ENCODE data around the gene HRK. TPM values are rescaled to one million over a fixed set of nuclear protein-coding genes. Genes with fewer than 3 reads are reported as not detected.

Gene HRK
- total RNA-seq, 2 experiments from 2014 or later, result not detected

GRCh38 chr12:116892349-116893140 is 11.3 kb upstream of the HRK start:
- peaks cover 2% of the 10 kb centered on the region for H3K27me3 Mint-ChIP-seq
- CTCF ChIA-PET, result no interaction called here
- intact Hi-C loops (cut with micrococcal nuclease), result no loop called here
- peaks cover 3% of the 10 kb centered on the region for H3K9me3 Mint-ChIP-seq
- no peaks in the 10 kb centered on the region for H3K36me3 Mint-ChIP-seq
- POLR2A ChIA-PET, result no interaction called here
- no peak overlapping the region for H3K27ac Mint-ChIP-seq
- no peaks in the 10 kb centered on the region for H3K4me1 Mint-ChIP-seq (ENCODE audit: low read depth)
- no peak for DNase-seq
- no peak overlapping the region for H3K4me3 Mint-ChIP-seq

- Mint-ChIP-seq H3K9me3 (peaks cover 3% of the 10 kb centered on the region), H3K27ac (no peak overlapping the region), H3K4me3 (no peak overlapping the region), H3K36me3 (no peaks in the 10 kb centered on the region), H3K27me3 (peaks cover 7% of the 10 kb centered on the region), H3K4me1 (ENCODE audit: low read depth) (no peaks in the 10 kb centered on the region)
- no peak for DNase-seq
- POLR2A ChIA-PET, result no interaction called here
- CTCF ChIA-PET, result no interaction called here
- intact Hi-C loops (cut with micrococcal nuclease), result no loop called here
Observed at GRCh38 chr12:116891019-116891418, 9.8 kb upstream of the HRK start.

DNA sequence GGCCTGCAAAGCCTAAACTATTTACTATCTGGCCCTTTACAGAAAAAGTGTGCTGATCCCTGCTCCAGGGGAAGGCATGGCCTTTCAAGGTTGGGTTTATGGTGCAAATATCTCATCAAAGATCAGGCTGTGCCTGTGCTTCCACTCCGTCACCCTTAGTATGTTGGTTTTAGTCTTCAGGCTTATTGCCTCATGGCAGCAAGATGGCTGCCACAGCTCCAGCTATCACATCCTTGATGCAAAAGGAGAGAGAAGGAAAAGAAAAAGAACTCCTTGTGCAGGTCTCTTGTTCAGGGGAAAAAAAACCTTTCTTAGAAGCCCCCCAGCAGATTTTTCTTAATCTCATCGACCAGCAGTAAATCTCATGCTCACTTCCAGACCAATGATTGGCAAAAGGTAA is 9.1 kb upstream of the HRK start:
- intact Hi-C loops (cut with micrococcal nuclease), result no loop called here
- Mint-ChIP-seq H3K27me3 (peaks cover 8% of the 10 kb centered on the region), H3K9me3 (peaks cover 3% of the 10 kb centered on the region), H3K27ac (no peak overlapping the region), H3K4me1 (ENCODE audit: low read depth) (no peaks in the 10 kb centered on the region), H3K4me3 (no peak overlapping the region), H3K36me3 (no peaks in the 10 kb centered on the region)
- ChIA-PET CTCF (no interaction called here), POLR2A (no interaction called here)
- no peak for DNase-seq

GRCh38 chr12:116887897-116888296 is 6.7 kb upstream of the HRK start:
- peaks cover 3% of the 10 kb centered on the region for H3K9me3 Mint-ChIP-seq
- H3K4me1 Mint-ChIP-seq (ENCODE audit: low read depth), result no peaks in the 10 kb centered on the region
- H3K27me3 Mint-ChIP-seq, result peaks cover 20% of the 10 kb centered on the region
- ChIA-PET POLR2A (no interaction called here), CTCF (no interaction called here)
- intact Hi-C loops (cut with micrococcal nuclease), result no loop called here
- H3K4me3 Mint-ChIP-seq, result no peak overlapping the region
- DNase-seq, result no peak
- H3K36me3 Mint-ChIP-seq, result no peaks in the 10 kb centered on the region
- H3K27ac Mint-ChIP-seq, result no peak overlapping the region

- intact Hi-C loops (cut with micrococcal nuclease), result no loop called here
- CTCF ChIA-PET, result no interaction called here
- H3K4me1 Mint-ChIP-seq (ENCODE audit: low read depth), result peaks cover 4% of the 10 kb centered on the region
- DNase-seq, result no peak
- POLR2A ChIA-PET, result no interaction called here
- H3K9me3 Mint-ChIP-seq, result peaks cover 3% of the 10 kb centered on the region
- no peak overlapping the region for H3K27ac Mint-ChIP-seq
- no peak overlapping the region for H3K4me3 Mint-ChIP-seq
- H3K27me3 Mint-ChIP-seq, result peaks cover 26% of the 10 kb centered on the region
- no peaks in the 10 kb centered on the region for H3K36me3 Mint-ChIP-seq
Observed at GRCh38 chr12:116887244-116887643, 6.0 kb upstream of the HRK start.

DNA sequence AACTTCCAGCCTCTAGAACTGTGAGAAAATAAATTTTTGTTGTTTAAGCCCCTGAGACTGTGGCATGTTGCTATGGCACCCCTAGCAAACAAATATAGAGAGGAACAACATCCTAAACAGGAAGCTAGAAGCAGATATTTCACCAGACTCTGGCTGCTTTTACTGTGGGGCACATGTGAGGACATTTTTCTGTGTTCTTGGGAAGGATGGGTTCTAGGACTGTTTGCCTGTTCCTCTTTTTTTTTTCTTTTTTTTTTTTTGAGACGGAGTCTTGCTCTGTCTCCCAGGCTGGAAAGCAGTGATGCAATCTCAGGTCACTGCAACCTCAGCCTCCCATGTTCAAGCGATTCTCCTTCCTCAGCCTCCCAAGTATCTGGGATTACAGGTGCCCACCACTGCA is 4.2 kb upstream of the HRK start:
- intact Hi-C loops (cut with micrococcal nuclease), result no loop called here
- peaks cover 14% of the 10 kb centered on the region for H3K4me1 Mint-ChIP-seq (ENCODE audit: low read depth)
- no peak for DNase-seq
- peaks cover 35% of the 10 kb centered on the region for H3K27me3 Mint-ChIP-seq
- ChIA-PET CTCF (no interaction called here), POLR2A (no interaction called here)
- peaks cover 3% of the 10 kb centered on the region for H3K9me3 Mint-ChIP-seq
- no peak overlapping the region for H3K27ac Mint-ChIP-seq
- H3K36me3 Mint-ChIP-seq, result no peaks in the 10 kb centered on the region
- no peak overlapping the region for H3K4me3 Mint-ChIP-seq

DNA sequence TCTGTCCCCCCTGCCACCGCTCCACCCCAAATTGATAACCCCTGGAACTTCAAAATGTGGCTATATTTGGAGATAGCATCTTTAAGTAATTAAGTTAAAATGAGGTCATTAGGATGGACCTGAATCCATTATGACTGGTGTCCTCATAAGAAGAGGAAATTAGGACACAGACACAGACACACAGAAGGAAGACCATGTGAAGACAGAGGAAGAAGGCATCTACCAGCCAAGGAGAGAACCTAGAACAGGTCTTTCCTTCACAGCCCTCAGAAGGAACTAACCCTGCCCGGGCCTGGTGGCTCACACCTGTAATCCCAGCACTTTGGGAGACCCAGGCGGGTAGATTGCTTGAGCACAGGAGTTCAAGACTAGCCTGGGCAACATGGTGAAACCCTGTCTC is 3.6 kb upstream of the HRK start:
- CTCF ChIA-PET, result no interaction called here
- no peak overlapping the region for H3K27ac Mint-ChIP-seq
- peaks cover 42% of the 10 kb centered on the region for H3K27me3 Mint-ChIP-seq
- H3K4me1 Mint-ChIP-seq (ENCODE audit: low read depth), result peaks cover 20% of the 10 kb centered on the region
- no peak for DNase-seq
- POLR2A ChIA-PET, result no interaction called here
- no peak overlapping the region for H3K4me3 Mint-ChIP-seq
- intact Hi-C loops (cut with micrococcal nuclease), result no loop called here
- no peaks in the 10 kb centered on the region for H3K36me3 Mint-ChIP-seq
- no peaks in the 10 kb centered on the region for H3K9me3 Mint-ChIP-seq

GRCh38 chr12:116882742-116883141 is 1.5 kb upstream of the HRK start:
- H3K27ac Mint-ChIP-seq, result no peak overlapping the region
- no peaks in the 10 kb centered on the region for H3K9me3 Mint-ChIP-seq
- H3K4me3 Mint-ChIP-seq, result no peak overlapping the region
- H3K4me1 Mint-ChIP-seq (ENCODE audit: low read depth), result peaks cover 34% of the 10 kb centered on the region
- no peaks in the 10 kb centered on the region for H3K36me3 Mint-ChIP-seq
- CTCF ChIA-PET, result interaction anchor here (1.4 kb wide), 1 partner anchor 179 kb away, joined by 11 read pairs; no protein-coding TSS in a partner anchor
- peaks cover 60% of the 10 kb centered on the region for H3K27me3 Mint-ChIP-seq
- no peak for DNase-seq
- intact Hi-C loops (cut with micrococcal nuclease), result loop anchor here (1.0 kb wide), 1 partner anchor 173 kb away; no protein-coding TSS in a partner anchor
- POLR2A ChIA-PET, result no interaction called here

DNA sequence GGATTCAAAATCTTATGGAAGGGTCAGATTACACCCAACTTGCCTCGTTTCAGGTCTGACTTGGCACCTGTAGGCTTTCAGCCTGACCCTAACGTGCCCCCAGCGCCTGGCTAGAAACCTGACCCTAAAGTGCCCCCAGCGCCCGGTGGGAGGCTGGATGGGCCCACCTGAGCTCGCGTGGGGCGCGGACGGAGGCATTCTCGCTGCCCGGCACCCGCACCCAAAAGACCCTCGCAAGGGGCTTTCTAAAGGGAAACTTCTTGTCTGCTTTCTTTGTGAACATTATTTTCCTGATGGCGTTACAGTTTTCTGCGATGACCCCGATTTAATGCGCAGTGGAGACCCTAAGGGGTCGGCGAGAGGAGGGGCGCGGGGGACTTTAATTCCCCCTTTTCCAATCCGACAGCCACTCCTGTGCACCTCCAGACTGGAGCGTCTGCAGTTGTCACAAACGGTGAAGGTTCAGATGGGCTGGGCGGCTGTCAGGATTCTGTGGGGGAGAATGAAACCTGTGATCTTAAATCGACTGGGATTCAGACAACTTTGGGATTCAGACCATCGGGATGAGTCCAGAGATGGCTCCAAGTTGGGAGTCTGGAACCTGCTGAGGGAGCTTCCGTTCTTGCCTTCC is 751 bp upstream of the HRK start:
- ChIA-PET POLR2A (no interaction called here), CTCF (interaction anchor here (0.8 to 1.4 kb wide), 3 partner anchors 178 to 181 kb away, joined by 3 to 11 read pairs (median 4); no protein-coding TSS in a partner anchor)
- H3K36me3 Mint-ChIP-seq, result no peaks in the 10 kb centered on the region
- H3K9me3 Mint-ChIP-seq, result no peaks in the 10 kb centered on the region
- no peak for DNase-seq
- no peak overlapping the region for H3K27ac Mint-ChIP-seq
- intact Hi-C loops (cut with micrococcal nuclease), result loop anchor here (1.0 kb wide), 1 partner anchor 173 kb away; no protein-coding TSS in a partner anchor
- peaks cover 61% of the 10 kb centered on the region for H3K27me3 Mint-ChIP-seq
- H3K4me3 Mint-ChIP-seq, result peak overlapping the region; percentile 35
- peaks cover 34% of the 10 kb centered on the region for H3K4me1 Mint-ChIP-seq (ENCODE audit: low read depth)

DNA sequence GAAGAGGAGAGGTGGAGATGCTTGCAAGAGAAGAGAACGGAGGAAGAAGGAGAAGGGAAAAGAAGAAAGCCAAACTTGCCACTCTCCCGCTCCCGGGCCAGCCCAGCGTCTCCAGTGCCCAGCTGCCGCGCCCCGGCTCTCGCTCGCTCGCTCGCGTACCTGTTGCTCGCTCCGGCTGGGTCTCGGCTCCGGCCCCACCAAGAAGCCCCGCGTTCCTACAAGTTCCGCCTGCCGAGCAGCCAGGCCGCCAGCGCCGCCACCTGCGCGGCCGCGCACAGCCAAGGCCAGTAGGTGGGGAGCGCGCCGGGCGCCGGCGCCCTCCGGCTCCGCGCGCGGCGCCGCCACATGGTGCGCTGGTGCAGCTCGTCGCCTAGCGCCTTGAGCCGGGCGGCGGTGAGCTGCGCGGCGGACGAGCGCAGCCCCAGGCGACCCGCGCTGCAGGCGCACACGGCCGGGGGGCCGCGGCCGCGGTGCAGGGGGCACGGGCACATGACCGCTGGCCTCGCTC is 370 bp downstream of the HRK start:
- H3K27me3 Mint-ChIP-seq, result peaks cover 64% of the 10 kb centered on the region
- no peaks in the 10 kb centered on the region for H3K36me3 Mint-ChIP-seq
- peak; percentile 40 for DNase-seq
- no peaks in the 10 kb centered on the region for H3K9me3 Mint-ChIP-seq
- intact Hi-C loops (cut with micrococcal nuclease), result no loop called here
- CTCF ChIA-PET, result interaction anchor here (0.8 to 1.2 kb wide), 2 partner anchors 177 to 180 kb away, joined by 3 to 4 read pairs; no protein-coding TSS in a partner anchor
- peak overlapping the region; percentile 60 for H3K4me3 Mint-ChIP-seq
- no peak overlapping the region for H3K27ac Mint-ChIP-seq
- peaks cover 34% of the 10 kb centered on the region for H3K4me1 Mint-ChIP-seq (ENCODE audit: low read depth)
- POLR2A ChIA-PET, result interaction anchor here (0.6 kb wide), 1 partner anchor 172 kb away, joined by 3 read pairs; no protein-coding TSS in a partner anchor

- ChIA-PET CTCF (interaction anchor here (0.6 to 1.2 kb wide), 2 partner anchors 169 to 176 kb away, joined by 3 to 4 read pairs; no protein-coding TSS in a partner anchor), POLR2A (no interaction called here)
- H3K36me3 Mint-ChIP-seq, result no peaks in the 10 kb centered on the region
- intact Hi-C loops (cut with micrococcal nuclease), result no loop called here
- H3K27me3 Mint-ChIP-seq, result peaks cover 64% of the 10 kb centered on the region
- no peaks in the 10 kb centered on the region for H3K9me3 Mint-ChIP-seq
- no peak for DNase-seq
- no peak overlapping the region for H3K27ac Mint-ChIP-seq
- H3K4me1 Mint-ChIP-seq (ENCODE audit: low read depth), result peaks cover 34% of the 10 kb centered on the region
- peak overlapping the region; percentile 60 for H3K4me3 Mint-ChIP-seq
Observed at GRCh38 chr12:116880213-116880816, 926 bp downstream of the HRK start.

DNA sequence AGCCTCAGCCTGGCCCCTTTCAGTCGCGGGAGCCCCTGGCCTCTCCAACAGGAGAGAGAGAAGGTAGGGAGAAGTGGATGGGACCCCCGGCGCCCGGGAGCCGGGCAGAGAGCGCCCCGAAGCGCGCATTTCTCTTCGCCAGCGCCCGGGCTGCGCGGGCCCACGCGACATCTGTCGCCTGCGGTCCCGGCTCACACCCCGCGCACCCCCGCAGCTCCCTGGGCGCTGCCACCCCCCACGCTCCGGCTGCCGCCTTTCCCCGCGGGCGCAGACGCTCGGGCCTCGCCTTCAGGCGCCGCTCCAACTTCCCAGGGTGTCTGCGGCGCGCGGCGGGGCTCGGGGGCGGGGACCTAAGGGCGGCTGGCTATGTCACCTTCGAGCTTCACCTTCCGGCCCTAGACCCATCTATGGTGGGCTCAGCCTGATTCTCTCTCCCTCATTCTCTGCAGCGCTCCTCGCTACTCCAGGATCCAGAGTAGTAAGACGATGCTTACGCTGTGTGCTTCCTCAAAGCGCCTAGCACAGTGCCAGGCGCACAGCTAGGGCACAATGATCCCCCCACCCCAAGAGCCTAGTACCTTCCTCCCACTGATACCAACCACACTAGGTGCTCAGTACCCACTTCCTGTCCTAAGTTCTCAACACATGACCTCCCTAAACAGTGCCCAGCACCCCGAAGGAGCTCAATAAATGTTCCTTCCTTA is 1.6 kb downstream of the HRK start:
- Mint-ChIP-seq H3K4me1 (ENCODE audit: low read depth) (peaks cover 34% of the 10 kb centered on the region), H3K9me3 (no peaks in the 10 kb centered on the region), H3K27me3 (peaks cover 66% of the 10 kb centered on the region), H3K36me3 (no peaks in the 10 kb centered on the region), H3K4me3 (peak overlapping the region; percentile 54), H3K27ac (no peak overlapping the region)
- ChIA-PET CTCF (interaction anchor here (0.6 kb wide), 1 partner anchor 170 kb away, joined by 3 read pairs; no protein-coding TSS in a partner anchor), POLR2A (no interaction called here)
- no peak for DNase-seq
- intact Hi-C loops (cut with micrococcal nuclease), result no loop called here

Data from activated CD4-positive, alpha-beta memory T cell treated with anti-CD3 and anti-CD28 coated beads for 36 hours (primary cell).